ENCODE measurements around the gene MAP7D2.
A peak's percentile ranks its signal among the peaks of the same experiment; 100 is the strongest.

The MAP7D2 gene

GRCh38 chrX:20112022-20112774 is 4.5 kb downstream of the MAP7D2 start:
- no peak for DNase-seq

GRCh38 chrX:20111271-20111670 is 5.4 kb downstream of the MAP7D2 start:
- DNase-seq, result no peak

GRCh38 chrX:20101934-20102581 is 14.6 kb downstream of the MAP7D2 start:
- DNase-seq, result no peak

GRCh38 chrX:20091499-20091898 is 25.2 kb downstream of the MAP7D2 start:
- DNase-seq, result no peak

GRCh38 chrX:20089845-20090244 is 26.9 kb downstream of the MAP7D2 start:
- no peak for DNase-seq

- no peak for DNase-seq
Measured at GRCh38 chrX:20080277-20080676, 36.4 kb downstream of the MAP7D2 start.

GRCh38 chrX:20071511-20072079 is 45.1 kb downstream of the MAP7D2 start:
- DNase-seq, result no peak

GRCh38 chrX:20067709-20068561 is 48.8 kb downstream of the MAP7D2 start:
- no peak for DNase-seq

GRCh38 chrX:20066968-20067708 is 49.6 kb downstream of the MAP7D2 start:
- peak; percentile 17 for DNase-seq

- no peak for DNase-seq
Measured at GRCh38 chrX:20063716-20064351, 52.9 kb downstream of the MAP7D2 start.

GRCh38 chrX:20063153-20063552 is 53.6 kb downstream of the MAP7D2 start:
- DNase-seq, result no peak

GRCh38 chrX:20061855-20062254 is 54.9 kb downstream of the MAP7D2 start:
- no peak for DNase-seq

- no peak for DNase-seq
Measured at GRCh38 chrX:20060961-20061748, 55.6 kb downstream of the MAP7D2 start.

- DNase-seq, result no peak
Measured at GRCh38 chrX:20059467-20060128, 57.1 kb downstream of the MAP7D2 start.

- DNase-seq, result no peak
Measured at GRCh38 chrX:20057479-20057878, 59.2 kb downstream of the MAP7D2 start.

- no peak for DNase-seq
Measured at GRCh38 chrX:20056704-20057103, 60.0 kb downstream of the MAP7D2 start.

- DNase-seq, result no peak
Measured at GRCh38 chrX:20053537-20053936, 63.2 kb downstream of the MAP7D2 start.

GRCh38 chrX:20046864-20047263 is 69.8 kb downstream of the MAP7D2 start:
- no peak for DNase-seq

- no peak for DNase-seq
Measured at GRCh38 chrX:20046223-20046622, 70.5 kb downstream of the MAP7D2 start.

GRCh38 chrX:20042221-20042620 is 74.5 kb downstream of the MAP7D2 start:
- no peak for DNase-seq

GRCh38 chrX:20038966-20039365 is 77.7 kb downstream of the MAP7D2 start:
- DNase-seq, result no peak
